ENCODE results near the gene RCN1.

Gene RCN1

GRCh38 chr11:32108576-32108975 is 17.7 kb downstream of the RCN1 start:
- no peak overlapping the region for H2AFZ ChIP-seq (ENCODE audit: low read length)
- H3K4me2 ChIP-seq (ENCODE audit: insufficient read depth, low read length, poor library complexity, severe bottlenecking), result no peak overlapping the region
- H3K27ac ChIP-seq (replicated peaks; ENCODE audit: low read length), result no peak overlapping the region
- no peak overlapping the region for H3K14ac ChIP-seq (ENCODE audit: low read length)
- peaks cover 6 to 29% of the 10 kb centered on the region in 2 donors for H3K36me3 ChIP-seq (replicated peaks in 1 of 2; ENCODE audit: control insufficient read depth in 2 of 2, insufficient read depth in 2 of 2, low read length in 2 of 2)
- H3K4ac ChIP-seq (ENCODE audit: low read length), result no peak overlapping the region
- H3K9me3 ChIP-seq (replicated peaks in 1 of 2; ENCODE audit: control insufficient read depth in 2 of 2, insufficient read depth in 1 of 2, low read depth in 1 of 2, low read length in 2 of 2), result no peaks in the 10 kb centered on the region
- no peak overlapping the region for H2BK120ac ChIP-seq (ENCODE audit: low read depth, low read length)
- H3K23ac ChIP-seq (ENCODE audit: low read depth, low read length, poor library complexity), result no peak overlapping the region
- H4K8ac ChIP-seq (ENCODE audit: low read depth, low read length), result no peak overlapping the region
- no peaks in the 10 kb centered on the region for H3K79me1 ChIP-seq (ENCODE audit: low read depth, low read length)
- no peak overlapping the region for H2AK5ac ChIP-seq (ENCODE audit: low read depth, low read length)
- H2BK5ac ChIP-seq (ENCODE audit: low read length), result no peak overlapping the region
- no peak overlapping the region for H3K4me3 ChIP-seq (ENCODE audit: low read length in 2 of 2)
- no peaks in the 10 kb centered on the region for H3K27me3 ChIP-seq (ENCODE audit: control insufficient read depth in 3 of 3, insufficient read depth in 3 of 3, low read depth in 1 of 3, low read length in 3 of 3)
- DNase-seq (ENCODE audit: low spot score), result no peak
- H3K9ac ChIP-seq (ENCODE audit: low read depth, low read length, poor library complexity), result no peak overlapping the region
- H3K4me1 ChIP-seq (ENCODE audit: control insufficient read depth in 2 of 2, insufficient read depth in 1 of 2, low read depth in 1 of 2, low read length in 2 of 2), result peaks cover 0 to 2% of the 10 kb centered on the region in 2 donors
- no peak overlapping the region for H4K91ac ChIP-seq (ENCODE audit: low read depth, low read length, poor library complexity)
- H2BK15ac ChIP-seq (ENCODE audit: low read length), result no peak overlapping the region
- no peak overlapping the region for H3K18ac ChIP-seq (ENCODE audit: low read length)
- H2BK12ac ChIP-seq (ENCODE audit: low read length), result no peak overlapping the region

GRCh38 chr11:32109138-32109537 is 18.3 kb downstream of the RCN1 start:
- Histone ChIP-seq H3K23ac (ENCODE audit: low read depth, low read length, poor library complexity) (no peak overlapping the region), H3K36me3 (replicated peaks in 1 of 2; ENCODE audit: control insufficient read depth in 2 of 2, insufficient read depth in 2 of 2, low read length in 2 of 2) (peaks cover 2 to 23% of the 10 kb centered on the region in 2 donors), H2BK5ac (ENCODE audit: low read length) (no peak overlapping the region), H2AK5ac (ENCODE audit: low read depth, low read length) (no peak overlapping the region), H2AFZ (ENCODE audit: low read length) (no peak overlapping the region), H3K18ac (ENCODE audit: low read length) (no peak overlapping the region), H3K79me1 (ENCODE audit: low read depth, low read length) (no peaks in the 10 kb centered on the region), H3K27me3 (ENCODE audit: control insufficient read depth in 3 of 3, insufficient read depth in 3 of 3, low read depth in 1 of 3, low read length in 3 of 3) (peaks cover 0 to 3% (median 0%) of the 10 kb centered on the region in 3 experiments), H3K4me3 (ENCODE audit: low read length in 2 of 2) (no peak overlapping the region), H3K4me1 (ENCODE audit: control insufficient read depth in 2 of 2, insufficient read depth in 1 of 2, low read depth in 1 of 2, low read length in 2 of 2) (peaks cover 0 to 2% of the 10 kb centered on the region in 2 donors), H3K27ac (replicated peaks; ENCODE audit: low read length) (no peak overlapping the region), H3K4ac (ENCODE audit: low read length) (no peak overlapping the region), H3K4me2 (ENCODE audit: insufficient read depth, low read length, poor library complexity, severe bottlenecking) (no peak overlapping the region), H2BK15ac (ENCODE audit: low read length) (no peak overlapping the region), H3K9me3 (replicated peaks in 1 of 2; ENCODE audit: control insufficient read depth in 2 of 2, insufficient read depth in 1 of 2, low read depth in 1 of 2, low read length in 2 of 2) (no peaks in the 10 kb centered on the region), H2BK12ac (ENCODE audit: low read length) (no peak overlapping the region), H4K91ac (ENCODE audit: low read depth, low read length, poor library complexity) (no peak overlapping the region), H4K8ac (ENCODE audit: low read depth, low read length) (no peak overlapping the region), H2BK120ac (ENCODE audit: low read depth, low read length) (no peak overlapping the region), H3K14ac (ENCODE audit: low read length) (no peak overlapping the region), H3K9ac (ENCODE audit: low read depth, low read length, poor library complexity) (no peak overlapping the region)
- WGBS, 2 donors (ENCODE audit: extremely low coverage in 2 of 2, insufficient read length in 2 of 2, insufficient replicate concordance in 1 of 2), result no CpG with 5 or more reads among the region's 4 CpGs
- no peak for DNase-seq (ENCODE audit: low spot score)

DNA sequence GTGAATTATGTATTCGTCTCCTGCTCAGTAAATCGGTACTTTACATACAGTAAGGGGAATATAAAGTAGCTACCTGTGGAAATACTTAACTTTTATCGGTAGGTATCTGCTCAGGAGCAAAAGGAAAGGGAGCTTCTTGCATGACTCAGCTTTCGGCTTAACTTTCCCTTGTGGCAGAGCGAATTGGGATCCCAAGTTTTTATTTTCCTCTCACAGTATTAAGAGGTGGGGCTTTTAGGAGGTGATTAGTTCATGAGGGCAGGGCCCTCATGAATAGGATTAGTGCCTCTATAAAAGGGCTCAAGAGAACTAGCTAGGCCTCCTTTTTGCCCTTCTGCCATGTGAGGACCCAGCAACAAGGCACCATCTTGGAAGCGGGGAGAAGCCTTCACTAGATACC is 18.7 kb downstream of the RCN1 start:
- peaks cover 0 to 2% of the 10 kb centered on the region in 2 donors for H3K4me1 ChIP-seq (ENCODE audit: control insufficient read depth in 2 of 2, insufficient read depth in 1 of 2, low read depth in 1 of 2, low read length in 2 of 2)
- H3K79me1 ChIP-seq (ENCODE audit: low read depth, low read length), result no peaks in the 10 kb centered on the region
- H2AFZ ChIP-seq (ENCODE audit: low read length), result no peak overlapping the region
- H3K4me3 ChIP-seq (ENCODE audit: low read length in 2 of 2), result no peak overlapping the region
- H2BK5ac ChIP-seq (ENCODE audit: low read length), result no peak overlapping the region
- H3K9ac ChIP-seq (ENCODE audit: low read depth, low read length, poor library complexity), result no peak overlapping the region
- H3K27me3 ChIP-seq (ENCODE audit: control insufficient read depth in 3 of 3, insufficient read depth in 3 of 3, low read depth in 1 of 3, low read length in 3 of 3), result peaks cover 0 to 8% (median 0%) of the 10 kb centered on the region in 3 experiments
- H3K18ac ChIP-seq (ENCODE audit: low read length), result no peak overlapping the region
- H3K9me3 ChIP-seq (replicated peaks in 1 of 2; ENCODE audit: control insufficient read depth in 2 of 2, insufficient read depth in 1 of 2, low read depth in 1 of 2, low read length in 2 of 2), result no peaks in the 10 kb centered on the region
- no peak overlapping the region for H2BK120ac ChIP-seq (ENCODE audit: low read depth, low read length)
- no peak overlapping the region for H3K27ac ChIP-seq (replicated peaks; ENCODE audit: low read length)
- H3K36me3 ChIP-seq (replicated peaks in 1 of 2; ENCODE audit: control insufficient read depth in 2 of 2, insufficient read depth in 2 of 2, low read length in 2 of 2), result peaks cover 2 to 20% of the 10 kb centered on the region in 2 donors
- no peak overlapping the region for H3K23ac ChIP-seq (ENCODE audit: low read depth, low read length, poor library complexity)
- H4K91ac ChIP-seq (ENCODE audit: low read depth, low read length, poor library complexity), result no peak overlapping the region
- no peak overlapping the region for H2BK15ac ChIP-seq (ENCODE audit: low read length)
- no peak overlapping the region for H2BK12ac ChIP-seq (ENCODE audit: low read length)
- WGBS, 2 donors (ENCODE audit: extremely low coverage in 2 of 2, insufficient read length in 2 of 2, insufficient replicate concordance in 1 of 2), result no CpG with 5 or more reads among the region's 6 CpGs
- H4K8ac ChIP-seq (ENCODE audit: low read depth, low read length), result no peak overlapping the region
- H3K4me2 ChIP-seq (ENCODE audit: insufficient read depth, low read length, poor library complexity, severe bottlenecking), result no peak overlapping the region
- DNase-seq (ENCODE audit: low spot score), result no peak
- H3K14ac ChIP-seq (ENCODE audit: low read length), result no peak overlapping the region
- no peak overlapping the region for H3K4ac ChIP-seq (ENCODE audit: low read length)
- no peak overlapping the region for H2AK5ac ChIP-seq (ENCODE audit: low read depth, low read length)

DNA sequence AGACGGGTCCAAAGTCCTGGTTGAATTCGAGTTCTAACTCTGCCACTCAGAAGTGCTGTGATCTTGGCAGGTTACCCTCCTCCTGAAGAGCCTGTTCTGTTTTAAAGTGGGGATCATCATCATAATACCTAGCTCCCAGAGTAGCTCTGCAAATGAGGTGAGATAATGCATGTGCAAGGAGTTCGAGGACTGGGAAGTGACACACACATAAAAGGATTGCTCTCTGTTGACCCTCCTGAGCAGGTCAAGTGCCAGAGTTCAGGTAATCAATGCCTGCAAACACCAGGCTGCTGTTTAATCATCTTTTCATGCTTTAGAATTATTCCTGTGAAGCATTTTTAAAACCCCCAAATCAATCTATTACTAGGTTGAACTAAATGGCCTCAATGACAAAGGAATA is 19.9 kb downstream of the RCN1 start:
- Histone ChIP-seq H3K9me3 (replicated peaks in 1 of 2; ENCODE audit: control insufficient read depth in 2 of 2, insufficient read depth in 1 of 2, low read depth in 1 of 2, low read length in 2 of 2) (no peaks in the 10 kb centered on the region), H3K18ac (ENCODE audit: low read length) (no peak overlapping the region), H3K4me3 (ENCODE audit: low read length in 2 of 2) (no peak overlapping the region), H2BK120ac (ENCODE audit: low read depth, low read length) (no peak overlapping the region), H3K27me3 (ENCODE audit: control insufficient read depth in 3 of 3, insufficient read depth in 3 of 3, low read depth in 1 of 3, low read length in 3 of 3) (peaks cover 0 to 11% (median 0%) of the 10 kb centered on the region in 3 experiments), H4K8ac (ENCODE audit: low read depth, low read length) (no peak overlapping the region), H3K27ac (replicated peaks; ENCODE audit: low read length) (no peak overlapping the region), H3K4me2 (ENCODE audit: insufficient read depth, low read length, poor library complexity, severe bottlenecking) (no peak overlapping the region), H4K91ac (ENCODE audit: low read depth, low read length, poor library complexity) (no peak overlapping the region), H2BK15ac (ENCODE audit: low read length) (no peak overlapping the region), H3K4me1 (ENCODE audit: control insufficient read depth in 2 of 2, insufficient read depth in 1 of 2, low read depth in 1 of 2, low read length in 2 of 2) (peaks cover 0 to 2% of the 10 kb centered on the region in 2 donors), H3K9ac (ENCODE audit: low read depth, low read length, poor library complexity) (no peak overlapping the region), H2BK5ac (ENCODE audit: low read length) (no peak overlapping the region), H3K4ac (ENCODE audit: low read length) (no peak overlapping the region), H3K23ac (ENCODE audit: low read depth, low read length, poor library complexity) (no peak overlapping the region), H2AK5ac (ENCODE audit: low read depth, low read length) (no peak overlapping the region), H2AFZ (ENCODE audit: low read length) (no peak overlapping the region), H3K79me1 (ENCODE audit: low read depth, low read length) (no peaks in the 10 kb centered on the region), H2BK12ac (ENCODE audit: low read length) (no peak overlapping the region), H3K36me3 (replicated peaks in 1 of 2; ENCODE audit: control insufficient read depth in 2 of 2, insufficient read depth in 2 of 2, low read length in 2 of 2) (peaks cover 2 to 10% of the 10 kb centered on the region in 2 donors), H3K14ac (ENCODE audit: low read length) (no peak overlapping the region)
- no CpG with 5 or more reads among the region's 3 CpGs for WGBS, 2 donors (ENCODE audit: extremely low coverage in 2 of 2, insufficient read length in 2 of 2, insufficient replicate concordance in 1 of 2)
- DNase-seq (ENCODE audit: low spot score), result no peak

Measured in neuronal stem cell (in vitro differentiated cells).